Transverse colon (tissue), 4 donors: ENCODE data around the gene FAM149B1. TPM values are rescaled to one million over a fixed set of nuclear protein-coding genes. Genes with fewer than 3 reads are reported as not detected.

Source experiments
- DNase-seq: peaks from one replicate; pipeline ENCODE4 v3.0.0-alpha.2; 2019
- H3K27ac ChIP-seq, 4 donors: fragments of 200-600 bp; sonication (generic); 2 replicates each; pipeline ENCODE4 v1.5.1; 2016 to 2018; ENCODE audit warnings: inconsistent platforms in 4 of 4
- H3K27me3 ChIP-seq: fragments of 200-600 bp; sonication (generic); 2 replicates; pipeline ENCODE4 v1.5.1; 2017; ENCODE audit warnings: inconsistent platforms
- H3K36me3 ChIP-seq, 4 donors: fragments of 200-600 bp; sonication (generic); 2 replicates each; pipeline ENCODE4 v1.5.1; 2017 to 2019; ENCODE audit warnings: inconsistent platforms in 4 of 4
- H3K4me1 ChIP-seq, 4 donors: fragments of 200-600 bp; sonication (generic); 2 replicates each; pipeline ENCODE4 v1.5.1; 2017 to 2020; ENCODE audit warnings: inconsistent platforms in 4 of 4
- H3K4me3 ChIP-seq, 4 donors: fragments of 200-600 bp; sonication (generic); 1 replicate in 1 of 4; 2 replicates in 3 of 4; pipeline versions ENCODE4 v1.5.1 to v1.6.1; 2017 to 2019; ENCODE audit warnings: inconsistent platforms in 4 of 4
- H3K9me3 ChIP-seq, 2 donors: fragments of 200-600 bp; sonication (generic); 2 replicates each; pipeline ENCODE4 v1.5.1; 2017 to 2019; ENCODE audit warnings: inconsistent platforms in 2 of 2
- EP300 ChIP-seq: sonication (generic); formaldehyde crosslinking; IDR thresholded peaks from one replicate; pipeline ENCODE4 v1.6.1; 2017; ENCODE audit warnings: antibody characterized with exemption, low read depth
- POLR2A ChIP-seq: fragments of 450-650 bp; IDR thresholded peaks from one replicate; pipeline ENCODE4 v1.6.1; 2016; ENCODE audit warnings: antibody characterized with exemption, mild to moderate bottlenecking, moderate library complexity
- POLR2AphosphoS5 ChIP-seq, 3 donors: sonication (generic); formaldehyde crosslinking; IDR thresholded peaks; one replicate each; pipeline ENCODE4 v1.6.1; 2016; ENCODE audit warnings: antibody characterized with exemption in 3 of 3
- WGBS, 2 donors: methylation state at CpG; one replicate each; pipeline ENCODE4 v1.1.5; 2018; ENCODE audit warnings: low coverage in 1 of 2; 5-methylcytosine and 5-hydroxymethylcytosine counted together
- in situ Hi-C, 4 donors: fragments of 200-750 bp; cut with MboI; loops; one replicate each; pipeline versions ENCODE4 v1.15.0 to v1.15.1; 2017; ENCODE audit warnings: low sequenced_read_pairs in 3 of 4, low pct_ligation_motif_present in 1 of 4, low pct_unique_long_range_greater_than_20kb in 1 of 4
- intact Hi-C: fragments of 100-400 bp; cut with DNase I; formaldehyde crosslinking; loops from one replicate; pipeline ENCODE4 v1.15.1; 2023; ENCODE audit warnings: low total_unique reads
- small RNA-seq, 4 donors: library from RNA; depleted of rRNA; stranded (forward); fragments of <200 nt; gene quantifications; one replicate each; pipeline ENCODE3, GENCODE V24; 2016
- total RNA-seq, 4 donors: library from RNA; depleted of rRNA; stranded (reverse); fragments of >200 nt; gene quantifications; one replicate each; pipeline ENCODE4 v1.1.0, GENCODE V29; 2016
- TF ChIP-seq, protein P1 (sequence below), 5 experiments: fragments of 200-600 bp in 3 of 5; fragments of 450-650 bp in 2 of 5; sonication (generic) in 3 of 5; IDR thresholded peaks; 1 replicate in 2 of 5; 2 replicates in 3 of 5; pipeline ENCODE4 v1.5.1; 2016 to 2017; ENCODE audit warnings: antibody characterized with exemption in 5 of 5, inconsistent platforms in 3 of 5, mild to moderate bottlenecking in 2 of 5, moderate library complexity in 1 of 5

FAM149B1 gene
- total RNA-seq, 4 donors from 2014 or later, result 9.7 to 32.0 (median 17.3) TPM

GRCh38 chr10:73293461-73293860, 125.5 kb downstream of the FAM149B1 start:
- TF ChIP-seq POLR2A, result no peak
- TF ChIP-seq EP300, result no peak
- TF ChIP-seq, protein P1, sequence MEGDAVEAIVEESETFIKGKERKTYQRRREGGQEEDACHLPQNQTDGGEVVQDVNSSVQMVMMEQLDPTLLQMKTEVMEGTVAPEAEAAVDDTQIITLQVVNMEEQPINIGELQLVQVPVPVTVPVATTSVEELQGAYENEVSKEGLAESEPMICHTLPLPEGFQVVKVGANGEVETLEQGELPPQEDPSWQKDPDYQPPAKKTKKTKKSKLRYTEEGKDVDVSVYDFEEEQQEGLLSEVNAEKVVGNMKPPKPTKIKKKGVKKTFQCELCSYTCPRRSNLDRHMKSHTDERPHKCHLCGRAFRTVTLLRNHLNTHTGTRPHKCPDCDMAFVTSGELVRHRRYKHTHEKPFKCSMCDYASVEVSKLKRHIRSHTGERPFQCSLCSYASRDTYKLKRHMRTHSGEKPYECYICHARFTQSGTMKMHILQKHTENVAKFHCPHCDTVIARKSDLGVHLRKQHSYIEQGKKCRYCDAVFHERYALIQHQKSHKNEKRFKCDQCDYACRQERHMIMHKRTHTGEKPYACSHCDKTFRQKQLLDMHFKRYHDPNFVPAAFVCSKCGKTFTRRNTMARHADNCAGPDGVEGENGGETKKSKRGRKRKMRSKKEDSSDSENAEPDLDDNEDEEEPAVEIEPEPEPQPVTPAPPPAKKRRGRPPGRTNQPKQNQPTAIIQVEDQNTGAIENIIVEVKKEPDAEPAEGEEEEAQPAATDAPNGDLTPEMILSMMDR (IDR thresholded peaks at IDR 0.05), result no peak
- TF ChIP-seq POLR2AphosphoS5 (IDR thresholded peaks at IDR 0.05), result no peak
- intact Hi-C loops, result no loop called here
- no peaks in the 10 kb centered on the region for H3K36me3 ChIP-seq
- H3K27me3 ChIP-seq, result no peaks in the 10 kb centered on the region
- in situ Hi-C loops, result no loop called here
- no peak for DNase-seq
- H3K4me3 ChIP-seq, result no peak overlapping the region
- no peaks in the 10 kb centered on the region for H3K4me1 ChIP-seq
- no peaks in the 10 kb centered on the region for H3K9me3 ChIP-seq
- WGBS, 2 donors, result 86% methylated on average over 3 of the region's 3 CpGs
- H3K27ac ChIP-seq, result no peak overlapping the region

Small RNAs within 50 kb of the gene (small RNA-seq; reads per million reads assigned to genes)
- gene RF00019 (0 reads per million in 4 donors), gene RNU6-833P (0 reads per million in 4 donors), gene SNORA11F (0 to 1.5 (median 0.71) reads per million in 4 donors)

Other genes starting within 250 kb of the FAM149B1 start
- gene PLA2G12B, start 213.3 kb upstream of the FAM149B1 start, total RNA-seq, result 10 to 100 TPM in 2 of 4 donors, 1 to 10 TPM in 1, not detected in 1; 8.9 to 29.2 (median 12.0) TPM
- 10 to 100 TPM; 10.5 to 28.6 (median 14.4) TPM for gene P4HA1, start 71.3 kb upstream of the FAM149B1 start, total RNA-seq
- 10 to 100 TPM in 1 of 4 donors, 1 to 10 TPM in 2, under 1 TPM in 1; 1.00 to 25.1 (median 4.6) TPM for gene NUDT13, start 57.7 kb upstream of the FAM149B1 start, total RNA-seq
- 10 to 100 TPM in 3 of 4 donors, 1 to 10 TPM in 1; 6.4 to 27.0 (median 24.7) TPM for gene ECD, start 111 bp upstream of the FAM149B1 start, total RNA-seq
- 10 to 100 TPM in 3 of 4 donors, 1 to 10 TPM in 1; 8.2 to 15.9 (median 14.6) TPM for gene DNAJC9, start 79.1 kb downstream of the FAM149B1 start, total RNA-seq
- gene MRPS16, start 84.5 kb downstream of the FAM149B1 start, total RNA-seq, result 10 to 100 TPM; 41.0 to 54.5 (median 46.6) TPM
- gene CFAP70, start 190.7 kb downstream of the FAM149B1 start, total RNA-seq, result 1 to 10 TPM in 3 of 4 donors, under 1 TPM in 1; 0.37 to 2.7 (median 1.6) TPM
- gene ANXA7, start 245.9 kb downstream of the FAM149B1 start, total RNA-seq, result 100 to 1,000 TPM in 1 of 4 donors, 10 to 100 TPM in 3; 12.3 to 110 (median 64.1) TPM